Esophagus mucosa (tissue), 1 donor: ENCODE results near the gene MX2. TPM values are rescaled to one million over a fixed set of nuclear protein-coding genes. Genes with fewer than 3 reads are reported as not detected.

Experiments
- ATAC-seq: fragments of 200-7000 bp; cut with Tn5 transposase; one replicate; pipeline ENCODE4 v1.9.1; 2020
- total RNA-seq: library from RNA; stranded (reverse); gene quantifications from one replicate; pipeline ENCODE4 v1.2.4, GENCODE V29; 2023
- donor health status: DM: yes; HTN: yes; CAD: no.

Gene MX2
- total RNA-seq, 1 donor from 2014 or later = 4.2 TPM

GRCh38 chr21:41438425-41439113 lies 76.7 kb downstream of the MX2 start:
- ATAC-seq = no peak

- ATAC-seq = no peak
Measured at GRCh38 chr21:41439248-41439647, 77.4 kb downstream of the MX2 start.

GRCh38 chr21:41441546-41441945 lies 79.7 kb downstream of the MX2 start:
- no peak for ATAC-seq

- no peak for ATAC-seq
Measured at GRCh38 chr21:41442481-41443186, 80.8 kb downstream of the MX2 start.

GRCh38 chr21:41443562-41443961 lies 81.7 kb downstream of the MX2 start:
- ATAC-seq = no peak

GRCh38 chr21:41444703-41445464 lies 83.1 kb downstream of the MX2 start:
- no peak for ATAC-seq

- ATAC-seq = no peak
Measured at GRCh38 chr21:41445465-41445862, 83.6 kb downstream of the MX2 start.

- no peak for ATAC-seq
Measured at GRCh38 chr21:41446586-41446985, 84.8 kb downstream of the MX2 start.

GRCh38 chr21:41447356-41447755 lies 85.5 kb downstream of the MX2 start:
- no peak for ATAC-seq

GRCh38 chr21:41449613-41450012 lies 87.8 kb downstream of the MX2 start:
- ATAC-seq = no peak

GRCh38 chr21:41451753-41452676 lies 90.2 kb downstream of the MX2 start:
- ATAC-seq = peak; percentile 63

- ATAC-seq = no peak
Measured at GRCh38 chr21:41453198-41453597, 91.4 kb downstream of the MX2 start.

GRCh38 chr21:41453761-41454160 lies 91.9 kb downstream of the MX2 start:
- no peak for ATAC-seq

- ATAC-seq = no peak
Measured at GRCh38 chr21:41458121-41458520, 96.3 kb downstream of the MX2 start.

GRCh38 chr21:41458559-41458958 lies 96.7 kb downstream of the MX2 start:
- ATAC-seq = no peak

Other genes with a start within 250 kb of the MX2 start
- gene BACE2, start 193.9 kb upstream of the MX2 start, total RNA-seq = 39.6 TPM
- gene FAM3B, start 45.2 kb upstream of the MX2 start, total RNA-seq = 23.3 TPM
- 36.9 TPM for gene MX1, start 64.2 kb downstream of the MX2 start, total RNA-seq
- gene TMPRSS2, start 146.1 kb downstream of the MX2 start, total RNA-seq = 41.6 TPM